K562 (cell line): ENCODE data around the gene CCNL1. TPM values are rescaled to one million over a fixed set of nuclear protein-coding genes. Genes with fewer than 3 reads are reported as not detected.
A peak's percentile ranks its signal among the peaks of the same experiment; 100 is the strongest.

Experiments
- ARHGAP35 ChIP-seq: fragments of 450-650 bp; IDR thresholded peaks from 2 replicates; pipeline ENCODE4 v1.6.1; 2018; ENCODE audit not compliant: partially characterized antibody
- BHLHE40 ChIP-seq: IDR thresholded peaks from 2 replicates; pipeline ENCODE4 v1.6.1; 2011; ENCODE audit warnings: low read length, improper control_type of control experiment
- CC2D1A ChIP-seq: fragments of 450-650 bp; IDR thresholded peaks from 2 replicates; pipeline ENCODE4 v1.6.1; 2017; ENCODE audit warnings: mild to moderate bottlenecking
- NCOA4 ChIP-seq: fragments of 450-650 bp; IDR thresholded peaks from 2 replicates; pipeline ENCODE4 v1.6.1; 2018; ENCODE audit warnings: mild to moderate bottlenecking; ENCODE audit not compliant: partially characterized antibody
- RBM22 ChIP-seq: fragments of 200-400 bp; formaldehyde crosslinking; IDR thresholded peaks from 2 replicates; pipeline ENCODE4 v1.6.1; 2018; ENCODE audit warnings: low read length, low read depth; ENCODE audit not compliant: poor library complexity, severe bottlenecking
- SLC30A9 ChIP-seq: fragments of 250-450 bp; sonication (Bioruptor Pico); IDR thresholded peaks from 2 replicates; pipeline ENCODE4 v1.8.0; 2022; ENCODE audit warnings: mild to moderate bottlenecking, moderate library complexity
- SMARCA4 ChIP-seq: fragments of 450-650 bp; IDR thresholded peaks from 2 replicates; pipeline ENCODE4 v1.6.1; 2016
- SMARCE1 ChIP-seq: fragments of 450-650 bp; IDR thresholded peaks from 2 replicates; pipeline ENCODE4 v1.7.1; 2016; ENCODE audit warnings: mild to moderate bottlenecking
- TAF7 ChIP-seq: fragments of 450-650 bp; IDR thresholded peaks from 2 replicates; pipeline ENCODE4 v1.6.1; 2016; ENCODE audit warnings: missing genetic modification characterization, missing compliant biosample characterization
- TAF9B ChIP-seq: fragments of 450-650 bp; IDR thresholded peaks from 2 replicates; pipeline ENCODE4 v1.6.1; 2018; ENCODE audit warnings: mild to moderate bottlenecking; ENCODE audit not compliant: partially characterized antibody
- TCFL5 ChIP-seq: fragments of 250-450 bp; sonication (Bioruptor Pico); conservative IDR thresholded peaks from 2 replicates; pipeline ENCODE4 v1.6.1; 2021; ENCODE audit warnings: mild to moderate bottlenecking, moderate library complexity, matching md5 sums
- ZEB2 ChIP-seq: fragments of 450-650 bp; IDR thresholded peaks from 2 replicates; pipeline ENCODE4 v1.6.1; 2016
- ZKSCAN3 ChIP-seq: fragments of 250-450 bp; sonication (Bioruptor Pico); IDR thresholded peaks from 2 replicates; pipeline ENCODE4 v1.4.0; 2020
- ZSCAN32 ChIP-seq: fragments of 450-650 bp; formaldehyde crosslinking; IDR thresholded peaks from 2 replicates; pipeline ENCODE4 v1.4.0; 2020; ENCODE audit warnings: mild to moderate bottlenecking, moderate library complexity
- polyA plus RNA-seq, 8 experiments: library from polyadenylated mRNA; depleted of rRNA in 4 of 8; stranded (reverse) in 5 of 8; unstranded in 3 of 8; fragments of >200 nt; fragmentation: Nextera tagmentation in 2 of 8; fragmentation: Illumina TruSeq in 1 of 8; extraction: Ambion mirVana in 2 of 8; extraction: Trizol in 1 of 8; gene quantifications; 2 replicates each; pipeline versions ENCODE4 v1.2.1 to v1.2.3, GENCODE V29; 2011 to 2014; ENCODE audit warnings: inconsistent platforms in 1 of 8, missing spikeins in 1 of 8
- total RNA-seq, 7 experiments: library from RNA; depleted of rRNA in 6 of 7; stranded (reverse); fragments of >200 nt in 6 of 7; fragmentation: Illumina TruSeq in 2 of 7; extraction: Trizol in 2 of 7; gene quantifications; 2 replicates each; pipeline versions ENCODE4 v1.2.1 to v1.2.3, GENCODE V29; 2011 to 2021; ENCODE audit warnings: low replicate concordance in 1 of 7
- TF ChIP-seq, protein P1 (sequence below), 2 experiments: fragments of 450-650 bp; formaldehyde crosslinking in 1 of 2; IDR thresholded peaks; 2 replicates each; pipeline versions ENCODE4 v1.4.0 to v1.6.1; 2014 to 2020; ENCODE audit warnings: mild to moderate bottlenecking in 2 of 2, borderline replicate concordance in 1 of 2, low read depth in 1 of 2
- TF ChIP-seq, protein P2 (sequence below): fragments of 200-800 bp; sonication (Bioruptor generic); IDR thresholded peaks from 2 replicates; pipeline ENCODE4 v1.6.1; 2017; ENCODE audit warnings: missing genetic modification characterization, missing compliant biosample characterization
- TF ChIP-seq, protein P3 (sequence below): fragments of 450-650 bp; IDR thresholded peaks from 2 replicates; pipeline ENCODE4 v1.6.1; 2017; ENCODE audit warnings: antibody characterized with exemption
- TF ChIP-seq, protein P4 (sequence below): fragments of 250-450 bp; sonication (Bioruptor Pico); IDR thresholded peaks from 2 replicates; pipeline ENCODE4 v1.8.0; 2021; ENCODE audit warnings: moderate library complexity, mild to moderate bottlenecking, inconsistent platforms

The CCNL1 gene
- total and polyA plus RNA-seq, 9 of the 15 experiments (the other 6 are each of a cell fraction or from before 2014, with no cell fraction given), result 16.1 to 186 (median 132) TPM

DNA sequence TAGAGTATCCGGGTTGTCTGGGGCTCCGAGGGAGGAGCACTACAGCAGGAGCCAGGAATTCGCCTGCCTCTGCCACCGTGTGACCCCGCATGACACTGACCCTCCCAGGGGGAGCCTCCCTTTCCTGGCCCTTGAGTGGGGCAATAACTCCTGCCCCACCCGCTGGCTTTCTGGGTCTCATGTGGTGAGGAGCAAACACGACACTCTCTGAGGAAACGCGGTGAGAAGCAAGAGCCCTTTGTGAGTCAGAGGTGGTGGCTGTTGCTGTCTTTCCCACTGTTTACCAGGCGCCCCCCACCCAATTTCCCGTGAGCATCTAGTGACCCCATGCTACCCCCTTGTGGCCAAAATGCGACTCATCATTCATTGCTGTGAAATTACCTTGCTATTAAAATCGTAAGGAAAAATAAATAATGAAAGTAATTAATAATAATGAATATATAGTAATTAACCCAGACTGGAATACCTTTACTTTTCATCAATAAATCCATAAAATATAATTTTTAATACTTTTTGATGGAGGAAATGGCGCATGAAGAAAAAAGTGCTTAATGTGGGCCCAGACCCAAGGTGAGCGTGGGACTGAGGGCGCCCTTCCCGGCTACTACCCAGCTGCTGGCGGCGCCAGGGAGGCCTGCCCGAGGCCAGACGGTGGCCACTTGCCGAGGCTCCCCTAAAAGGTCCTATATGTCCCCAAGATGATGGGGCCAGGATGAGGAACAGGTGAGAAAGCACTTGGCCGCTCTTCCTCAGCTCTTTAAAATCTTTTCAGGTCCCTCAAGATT, 29.3 kb downstream of the CCNL1 start (continued):
- TF ChIP-seq, protein P1, sequence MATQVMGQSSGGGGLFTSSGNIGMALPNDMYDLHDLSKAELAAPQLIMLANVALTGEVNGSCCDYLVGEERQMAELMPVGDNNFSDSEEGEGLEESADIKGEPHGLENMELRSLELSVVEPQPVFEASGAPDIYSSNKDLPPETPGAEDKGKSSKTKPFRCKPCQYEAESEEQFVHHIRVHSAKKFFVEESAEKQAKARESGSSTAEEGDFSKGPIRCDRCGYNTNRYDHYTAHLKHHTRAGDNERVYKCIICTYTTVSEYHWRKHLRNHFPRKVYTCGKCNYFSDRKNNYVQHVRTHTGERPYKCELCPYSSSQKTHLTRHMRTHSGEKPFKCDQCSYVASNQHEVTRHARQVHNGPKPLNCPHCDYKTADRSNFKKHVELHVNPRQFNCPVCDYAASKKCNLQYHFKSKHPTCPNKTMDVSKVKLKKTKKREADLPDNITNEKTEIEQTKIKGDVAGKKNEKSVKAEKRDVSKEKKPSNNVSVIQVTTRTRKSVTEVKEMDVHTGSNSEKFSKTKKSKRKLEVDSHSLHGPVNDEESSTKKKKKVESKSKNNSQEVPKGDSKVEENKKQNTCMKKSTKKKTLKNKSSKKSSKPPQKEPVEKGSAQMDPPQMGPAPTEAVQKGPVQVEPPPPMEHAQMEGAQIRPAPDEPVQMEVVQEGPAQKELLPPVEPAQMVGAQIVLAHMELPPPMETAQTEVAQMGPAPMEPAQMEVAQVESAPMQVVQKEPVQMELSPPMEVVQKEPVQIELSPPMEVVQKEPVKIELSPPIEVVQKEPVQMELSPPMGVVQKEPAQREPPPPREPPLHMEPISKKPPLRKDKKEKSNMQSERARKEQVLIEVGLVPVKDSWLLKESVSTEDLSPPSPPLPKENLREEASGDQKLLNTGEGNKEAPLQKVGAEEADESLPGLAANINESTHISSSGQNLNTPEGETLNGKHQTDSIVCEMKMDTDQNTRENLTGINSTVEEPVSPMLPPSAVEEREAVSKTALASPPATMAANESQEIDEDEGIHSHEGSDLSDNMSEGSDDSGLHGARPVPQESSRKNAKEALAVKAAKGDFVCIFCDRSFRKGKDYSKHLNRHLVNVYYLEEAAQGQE (IDR thresholded peaks at IDR 0.05; ENCODE audit: borderline replicate concordance), result peak; percentile 86
- TF ChIP-seq, protein P1 (CRISPR knock-in tag; IDR thresholded peaks at IDR 0.05; ENCODE audit: low read depth), result no peak
- no peak for TF ChIP-seq TCFL5
- TF ChIP-seq, protein P2, sequence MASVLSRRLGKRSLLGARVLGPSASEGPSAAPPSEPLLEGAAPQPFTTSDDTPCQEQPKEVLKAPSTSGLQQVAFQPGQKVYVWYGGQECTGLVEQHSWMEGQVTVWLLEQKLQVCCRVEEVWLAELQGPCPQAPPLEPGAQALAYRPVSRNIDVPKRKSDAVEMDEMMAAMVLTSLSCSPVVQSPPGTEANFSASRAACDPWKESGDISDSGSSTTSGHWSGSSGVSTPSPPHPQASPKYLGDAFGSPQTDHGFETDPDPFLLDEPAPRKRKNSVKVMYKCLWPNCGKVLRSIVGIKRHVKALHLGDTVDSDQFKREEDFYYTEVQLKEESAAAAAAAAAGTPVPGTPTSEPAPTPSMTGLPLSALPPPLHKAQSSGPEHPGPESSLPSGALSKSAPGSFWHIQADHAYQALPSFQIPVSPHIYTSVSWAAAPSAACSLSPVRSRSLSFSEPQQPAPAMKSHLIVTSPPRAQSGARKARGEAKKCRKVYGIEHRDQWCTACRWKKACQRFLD, result 0 out of 2 replicates have a peak, but pooled peaks have one; percentile 43
- TF ChIP-seq ZKSCAN3 (CRISPR knock-in tag), result no peak
- TF ChIP-seq SLC30A9 (CRISPR knock-in tag), result no peak
- TF ChIP-seq TAF7 (tag), result no peak
- TF ChIP-seq SMARCA4, result no peak; the same call in 1 of the 2 replicates
- no peak for TF ChIP-seq BHLHE40
- TF ChIP-seq ZSCAN32 (CRISPR knock-in tag), result no peak
- 0 out of 2 replicates have a peak, but pooled peaks have one; percentile 31 for TF ChIP-seq CC2D1A
- no peak for TF ChIP-seq ARHGAP35
- TF ChIP-seq ZEB2, result no peak
- TF ChIP-seq NCOA4, result no peak
- no peak for TF ChIP-seq SMARCE1
- TF ChIP-seq, protein P3, sequence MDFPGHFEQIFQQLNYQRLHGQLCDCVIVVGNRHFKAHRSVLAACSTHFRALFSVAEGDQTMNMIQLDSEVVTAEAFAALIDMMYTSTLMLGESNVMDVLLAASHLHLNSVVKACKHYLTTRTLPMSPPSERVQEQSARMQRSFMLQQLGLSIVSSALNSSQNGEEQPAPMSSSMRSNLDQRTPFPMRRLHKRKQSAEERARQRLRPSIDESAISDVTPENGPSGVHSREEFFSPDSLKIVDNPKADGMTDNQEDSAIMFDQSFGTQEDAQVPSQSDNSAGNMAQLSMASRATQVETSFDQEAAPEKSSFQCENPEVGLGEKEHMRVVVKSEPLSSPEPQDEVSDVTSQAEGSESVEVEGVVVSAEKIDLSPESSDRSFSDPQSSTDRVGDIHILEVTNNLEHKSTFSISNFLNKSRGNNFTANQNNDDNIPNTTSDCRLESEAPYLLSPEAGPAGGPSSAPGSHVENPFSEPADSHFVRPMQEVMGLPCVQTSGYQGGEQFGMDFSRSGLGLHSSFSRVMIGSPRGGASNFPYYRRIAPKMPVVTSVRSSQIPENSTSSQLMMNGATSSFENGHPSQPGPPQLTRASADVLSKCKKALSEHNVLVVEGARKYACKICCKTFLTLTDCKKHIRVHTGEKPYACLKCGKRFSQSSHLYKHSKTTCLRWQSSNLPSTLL, result no peak
- TF ChIP-seq, protein P4, sequence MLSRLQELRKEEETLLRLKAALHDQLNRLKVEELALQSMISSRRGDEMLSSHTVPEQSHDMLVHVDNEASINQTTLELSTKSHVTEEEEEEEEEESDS, result no peak
- no peak for TF ChIP-seq TAF9B
- TF ChIP-seq RBM22, result no peak
